Measurements from ENCODE around the gene B3GAT1.
A peak's percentile ranks its signal among the peaks of the same experiment; 100 is the strongest.

Gene B3GAT1

GRCh38 chr11:134370526-134371435 is 41.3 kb downstream of the B3GAT1 start:
- DNase-seq: no peak

GRCh38 chr11:134369656-134370525 is 42.2 kb downstream of the B3GAT1 start:
- no peak for DNase-seq

- DNase-seq: no peak
These were observed 44.3 kb downstream of the B3GAT1 start for GRCh38 chr11:134367781-134368180.

GRCh38 chr11:134366254-134366653 is 45.8 kb downstream of the B3GAT1 start:
- DNase-seq: no peak

GRCh38 chr11:134365011-134365925 is 46.8 kb downstream of the B3GAT1 start:
- peak; percentile 31 for DNase-seq

- no peak for DNase-seq
These were observed 47.8 kb downstream of the B3GAT1 start for GRCh38 chr11:134364261-134364660.

GRCh38 chr11:134363592-134363991 is 48.5 kb downstream of the B3GAT1 start:
- DNase-seq: peak; percentile 98

- no peak for DNase-seq
These were observed 48.9 kb downstream of the B3GAT1 start for GRCh38 chr11:134363161-134363560.

GRCh38 chr11:134362192-134362901 is 49.7 kb downstream of the B3GAT1 start:
- DNase-seq: no peak

- no peak for DNase-seq
These were observed 50.4 kb downstream of the B3GAT1 start for GRCh38 chr11:134361661-134362060.

- DNase-seq: no peak
These were observed 51.8 kb downstream of the B3GAT1 start for GRCh38 chr11:134360050-134360835.

GRCh38 chr11:134359646-134360045 is 52.4 kb downstream of the B3GAT1 start:
- DNase-seq: no peak

- no peak for DNase-seq
These were observed 53.1 kb downstream of the B3GAT1 start for GRCh38 chr11:134358856-134359490.

GRCh38 chr11:134358165-134358855 is 53.7 kb downstream of the B3GAT1 start:
- no peak for DNase-seq

GRCh38 chr11:134357545-134357839 is 54.5 kb downstream of the B3GAT1 start:
- DNase-seq: no peak

GRCh38 chr11:134356656-134357544 is 55.1 kb downstream of the B3GAT1 start:
- no peak for DNase-seq

GRCh38 chr11:134355656-134356055 is 56.4 kb downstream of the B3GAT1 start:
- no peak for DNase-seq

GRCh38 chr11:134355136-134355535 is 56.9 kb downstream of the B3GAT1 start:
- no peak for DNase-seq

- no peak for DNase-seq
These were observed 59.9 kb downstream of the B3GAT1 start for GRCh38 chr11:134352111-134352510.

Measured in DMS79 treated with DMSO at 0.1 percent for 48 hours (cell line).